ENCODE data around the gene TTC9C.

DNA sequence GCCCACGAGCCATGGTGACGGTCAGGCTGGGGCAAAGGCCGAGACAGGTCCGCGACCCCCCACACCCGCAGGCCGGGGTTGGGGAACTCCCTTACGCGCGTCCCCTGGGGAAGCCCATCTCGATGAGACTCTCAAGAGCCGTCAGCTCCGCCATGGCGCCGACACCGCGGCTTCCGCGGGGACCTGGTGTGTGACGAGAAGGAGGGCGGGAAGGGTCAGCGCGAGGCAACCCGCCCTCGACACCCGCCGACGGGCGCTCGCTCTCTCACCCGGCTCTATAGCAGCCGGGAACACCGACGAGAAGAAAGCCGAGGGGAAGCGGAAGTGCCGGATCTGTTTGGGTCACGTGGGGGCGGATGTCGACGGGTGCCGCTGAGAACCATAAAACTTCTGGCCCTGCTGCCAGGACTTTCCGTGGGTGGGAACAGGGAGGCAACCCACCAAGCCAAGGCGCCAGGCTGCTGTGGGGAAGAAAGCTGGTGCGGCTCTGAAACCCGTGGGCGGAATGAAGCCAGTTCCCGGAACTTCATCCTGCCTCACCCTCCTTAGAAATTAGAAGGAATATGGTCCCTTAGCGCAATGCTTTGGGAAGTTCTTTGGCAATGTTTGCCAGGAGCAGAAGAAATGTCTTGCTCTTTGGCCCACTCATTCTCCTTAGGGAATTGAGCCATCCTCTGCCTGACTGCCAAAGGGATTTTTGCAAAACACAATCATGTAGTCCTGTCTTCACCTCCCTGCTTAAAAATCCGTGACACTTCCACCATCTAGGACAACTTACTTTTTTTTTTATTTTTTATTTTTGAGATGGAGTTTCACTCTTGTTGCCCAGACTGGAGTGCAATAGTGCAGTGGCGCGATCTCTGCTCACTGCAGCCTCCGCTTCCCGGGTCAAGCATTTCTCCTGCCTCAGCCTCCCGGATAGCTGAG lies 49.3 kb upstream of the TTC9C start, which contains the start of gene UBXN1:
- TF ChIP-seq POLR2A (IDR thresholded peaks at IDR 0.05) (peak; percentile 72), CTCF (IDR thresholded peaks at IDR 0.05) (no peak)
